Activated T-cell treated with anti-CD3 and anti-CD28 coated beads, Interleukin-2, amount 50 U/mL, for 48 hours (primary cell): ENCODE results near the gene BTBD16.

Experiments
- DNase-seq, 2 experiments: peaks; one replicate each; pipeline ENCODE4 v3.0.0-alpha.2; 2020

The BTBD16 gene

GRCh38 chr10:122376364-122376961 is 105.4 kb downstream of the BTBD16 start:
- DNase-seq = no peak

GRCh38 chr10:122379041-122379440 is 107.9 kb downstream of the BTBD16 start:
- no peak for DNase-seq

- DNase-seq = no peak
These were observed 108.4 kb downstream of the BTBD16 start for GRCh38 chr10:122379537-122379936.

GRCh38 chr10:122380703-122381102 is 109.6 kb downstream of the BTBD16 start:
- no peak for DNase-seq

GRCh38 chr10:122381680-122382079 is 110.6 kb downstream of the BTBD16 start:
- DNase-seq = no peak

GRCh38 chr10:122386514-122386913 is 115.4 kb downstream of the BTBD16 start:
- no peak for DNase-seq

GRCh38 chr10:122387572-122387971 is 116.5 kb downstream of the BTBD16 start:
- no peak for DNase-seq
